ENCODE measurements around the gene KPNA6.

GRCh38 chr1:32180186-32181060 is 72.6 kb downstream of the KPNA6 start:
- TF ChIP-seq CTCF (IDR thresholded peaks at IDR 0.05; ENCODE audit: poor library complexity, severe bottlenecking) (no peak), EZH2 (IDR thresholded peaks at IDR 0.05; ENCODE audit: borderline replicate concordance, insufficient read depth, low read length, poor library complexity, severe bottlenecking) (no peak), POLR2AphosphoS5 (IDR thresholded peaks at IDR 0.05) (no peak), EP300 (conservative IDR thresholded peaks at IDR 0.05; ENCODE audit: poor library complexity, severe bottlenecking) (no peak), TAF1 (IDR thresholded peaks at IDR 0.05; ENCODE audit: low read depth) (no peak), RAD21 (conservative IDR thresholded peaks at IDR 0.05) (no peak), SMC3 (conservative IDR thresholded peaks at IDR 0.05; ENCODE audit: poor library complexity) (no peak)

Measured in neural cell (in vitro differentiated cells).